ENCODE data around the gene RPS10. TPM values are rescaled to one million over a fixed set of nuclear protein-coding genes. Genes with fewer than 3 reads are reported as not detected.
"Not testable (repeated sequence)": the region's sequence is repeated elsewhere in the genome, so short reads cannot be mapped to it uniquely, and the experiment has no call there.

Gene RPS10
- total RNA-seq, 2 donors from 2014 or later = 962 to 1,039 TPM

DNA sequence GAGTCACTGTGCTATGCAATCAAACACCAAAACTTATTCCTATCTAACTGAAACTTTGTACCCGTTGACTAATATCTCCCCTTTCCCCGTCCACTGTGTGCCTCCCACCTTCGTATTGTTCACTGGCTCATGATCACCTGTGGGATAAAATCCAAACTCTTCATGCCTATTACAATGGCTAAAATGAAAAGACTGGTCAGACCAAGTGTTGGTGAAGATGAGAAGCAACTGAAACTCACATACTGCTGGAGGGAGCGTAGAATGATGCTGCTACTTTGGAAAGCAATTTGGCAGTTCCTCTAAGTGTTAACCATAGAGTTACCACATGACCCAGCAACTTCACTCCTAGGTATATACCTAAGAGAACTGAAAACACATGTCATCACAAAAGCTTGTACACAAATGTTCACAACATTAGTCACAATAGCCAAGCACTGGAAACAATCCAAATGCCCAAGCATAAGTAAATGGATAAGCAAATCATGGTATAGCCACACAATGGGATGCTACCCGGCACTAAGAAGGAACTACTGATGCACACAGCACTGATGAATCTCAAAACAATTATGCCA is 13.1 kb downstream of the RPS10 start:
- intact Hi-C loops (cut with DNase I) = loop anchor here in 1 of 2 donors (5.0 kb wide), 1 partner anchor 165 kb away; the partner anchor contains the start of gene SMIM29
- no peak for DNase-seq (ENCODE audit: low spot score)

DNA sequence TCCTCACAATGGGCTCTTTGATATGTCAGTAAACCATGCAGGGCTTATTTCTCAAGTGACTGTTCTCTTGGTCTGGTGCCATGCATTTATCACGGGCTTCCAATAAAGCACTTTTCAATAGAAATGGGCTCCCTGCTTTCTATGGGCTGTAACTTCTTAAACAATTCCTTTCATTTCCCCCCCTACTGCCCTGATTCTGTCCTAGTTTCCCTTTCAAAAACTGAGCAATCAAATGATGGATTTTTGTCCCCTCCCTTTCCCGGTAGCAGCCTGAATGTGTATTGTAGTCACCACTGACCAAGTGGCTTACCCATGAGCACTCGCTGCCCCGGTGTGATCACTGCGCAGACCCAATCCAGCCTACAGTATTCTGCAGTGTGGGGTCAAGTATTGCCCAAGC is 13.9 kb downstream of the RPS10 start:
- intact Hi-C loops (cut with DNase I) = loop anchor here in 1 of 2 donors (5.0 kb wide), 1 partner anchor 165 kb away; the partner anchor contains the start of gene SMIM29
- DNase-seq (ENCODE audit: low spot score) = peak; percentile 18

DNA sequence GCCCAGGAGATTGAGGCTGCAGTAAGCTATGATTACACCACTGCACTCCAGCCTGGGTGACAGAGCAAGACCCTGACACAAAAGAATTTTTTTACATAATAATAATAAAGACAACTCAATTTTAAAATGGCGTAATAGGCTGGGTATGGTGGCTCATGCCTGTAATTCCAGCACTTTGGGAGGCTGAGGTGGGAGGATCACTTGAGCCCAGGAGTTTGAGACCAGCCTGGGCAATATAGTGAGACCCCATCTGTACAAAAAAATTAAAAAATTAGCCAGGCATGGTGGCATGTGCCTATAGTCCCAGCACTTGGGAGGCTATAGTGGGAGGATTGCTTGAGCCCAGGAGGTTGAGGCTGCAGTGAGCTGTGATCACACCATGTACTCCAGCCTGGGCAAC is 18.0 kb downstream of the RPS10 start:
- DNase-seq (ENCODE audit: low spot score); intact Hi-C loops (cut with DNase I): not testable (repeated sequence)

DNA sequence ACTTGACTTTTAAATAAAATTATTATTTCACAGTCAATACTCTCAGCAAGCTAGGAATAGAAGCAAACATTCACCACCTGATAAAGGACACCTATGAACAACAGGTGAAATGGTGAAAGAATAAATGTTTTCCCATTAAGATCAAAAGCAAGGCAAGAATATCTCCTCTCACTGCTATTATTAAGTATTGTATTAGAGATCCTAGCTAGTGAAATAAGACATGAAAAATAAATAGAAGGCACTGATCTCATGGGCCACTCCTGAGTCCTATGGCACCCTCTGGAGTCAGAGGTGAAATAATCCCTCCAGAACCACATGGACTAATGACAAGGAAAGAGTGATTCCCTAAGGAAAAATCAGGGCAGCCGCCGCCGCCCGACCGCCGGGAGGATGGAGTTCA is 29.4 kb downstream of the RPS10 start:
- no peak for DNase-seq (ENCODE audit: low spot score)
- intact Hi-C loops (cut with DNase I) = no loop called here

DNA sequence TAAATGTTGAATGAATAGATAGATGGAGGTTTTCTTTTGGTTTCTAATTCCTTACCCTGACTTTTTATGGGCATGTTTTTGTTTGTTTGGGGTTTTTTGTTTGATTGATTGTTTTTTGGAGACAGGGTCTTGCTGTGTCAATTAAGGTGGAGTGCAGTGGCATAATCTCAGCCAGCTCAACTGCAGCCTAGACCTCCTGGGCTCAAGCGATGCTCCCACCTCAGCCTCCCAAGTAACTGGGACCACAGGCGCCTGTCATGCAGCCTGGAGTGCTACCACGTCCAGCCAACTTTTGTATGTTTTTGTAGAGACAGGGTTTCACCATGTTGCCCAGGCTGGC is 31.9 kb downstream of the RPS10 start:
- intact Hi-C loops (cut with DNase I) = no loop called here
- no peak for DNase-seq (ENCODE audit: low spot score)

DNA sequence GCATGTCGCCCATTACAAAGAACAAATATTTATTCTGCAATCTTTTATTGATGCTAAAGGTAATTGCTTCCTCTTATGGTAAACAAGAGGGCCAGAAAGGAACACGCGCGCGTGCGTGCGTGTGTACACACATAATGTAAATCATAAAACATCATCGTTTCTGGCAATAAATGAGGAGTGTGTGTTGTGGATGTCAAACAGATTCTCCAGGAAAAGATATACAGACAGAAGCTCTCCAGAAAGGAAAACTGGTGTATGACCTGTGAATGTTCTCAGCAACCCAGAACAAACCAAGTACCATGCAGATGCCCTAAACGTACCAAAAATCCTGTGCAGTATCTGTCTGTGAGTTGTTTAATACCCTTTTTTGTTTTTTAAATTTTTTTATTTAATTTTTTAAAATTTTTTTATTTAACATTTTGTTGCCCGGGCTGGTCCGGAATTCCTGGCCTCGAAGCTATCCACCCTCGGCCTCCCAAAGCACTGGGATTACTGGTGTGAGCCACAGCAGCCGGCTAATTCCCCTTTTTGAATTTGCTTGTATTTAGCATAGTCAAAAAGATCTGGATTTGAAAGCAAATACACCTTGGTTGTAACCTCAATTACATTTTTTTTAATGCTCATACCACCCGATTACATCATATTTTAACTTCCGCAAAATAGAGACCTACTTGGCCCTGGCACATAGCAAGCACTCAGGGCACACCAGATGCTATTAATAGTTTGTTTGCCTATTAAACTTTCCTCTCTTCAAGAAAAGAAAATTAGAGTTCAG is 32.5 kb downstream of the RPS10 start:
- DNase-seq (ENCODE audit: low spot score) = no peak
- intact Hi-C loops (cut with DNase I) = no loop called here

DNA sequence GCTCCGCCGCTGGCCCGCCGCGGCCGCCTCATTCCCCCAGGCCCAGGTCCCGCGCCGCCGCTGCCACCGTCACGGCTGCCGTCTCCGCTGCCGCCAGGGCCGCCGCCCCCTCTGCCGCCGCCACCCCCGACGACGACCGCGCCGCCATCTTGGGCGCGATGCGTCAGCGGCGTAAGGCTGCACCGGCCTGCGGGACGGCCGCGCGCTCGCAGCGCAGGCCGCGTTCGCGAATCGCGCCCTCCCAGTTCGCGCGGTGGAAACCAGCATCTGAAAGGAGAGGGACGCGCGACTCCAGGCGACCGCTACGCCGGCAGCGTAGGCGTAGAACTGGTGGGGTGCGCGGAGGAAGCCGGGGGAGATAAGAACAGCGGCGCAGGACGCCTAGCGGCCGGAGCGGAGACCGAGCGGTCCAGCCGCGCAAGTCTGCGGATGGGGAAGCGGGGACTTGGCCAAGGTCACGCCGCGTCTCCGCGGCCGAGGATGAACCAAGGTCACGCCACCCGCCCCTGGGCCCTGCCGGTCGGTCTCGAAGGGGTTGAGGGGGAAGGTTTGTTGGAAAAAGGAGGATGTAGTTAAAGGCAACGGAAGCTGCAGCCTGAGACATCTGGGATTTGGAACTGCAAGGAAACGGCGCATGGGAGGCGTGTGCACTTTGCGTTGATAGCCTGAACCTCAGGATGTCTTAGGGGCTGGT is 33.2 kb downstream of the RPS10 start, which contains the start of gene NUDT3:
NUDT3 (minus strand) TSS at position 173 of the 694 bp plus-strand sequence. CDS start 307 bp downstream, outside the sequence.
- intact Hi-C loops (cut with DNase I) = no loop called here
- DNase-seq (ENCODE audit: low spot score) = peak; percentile 99

DNA sequence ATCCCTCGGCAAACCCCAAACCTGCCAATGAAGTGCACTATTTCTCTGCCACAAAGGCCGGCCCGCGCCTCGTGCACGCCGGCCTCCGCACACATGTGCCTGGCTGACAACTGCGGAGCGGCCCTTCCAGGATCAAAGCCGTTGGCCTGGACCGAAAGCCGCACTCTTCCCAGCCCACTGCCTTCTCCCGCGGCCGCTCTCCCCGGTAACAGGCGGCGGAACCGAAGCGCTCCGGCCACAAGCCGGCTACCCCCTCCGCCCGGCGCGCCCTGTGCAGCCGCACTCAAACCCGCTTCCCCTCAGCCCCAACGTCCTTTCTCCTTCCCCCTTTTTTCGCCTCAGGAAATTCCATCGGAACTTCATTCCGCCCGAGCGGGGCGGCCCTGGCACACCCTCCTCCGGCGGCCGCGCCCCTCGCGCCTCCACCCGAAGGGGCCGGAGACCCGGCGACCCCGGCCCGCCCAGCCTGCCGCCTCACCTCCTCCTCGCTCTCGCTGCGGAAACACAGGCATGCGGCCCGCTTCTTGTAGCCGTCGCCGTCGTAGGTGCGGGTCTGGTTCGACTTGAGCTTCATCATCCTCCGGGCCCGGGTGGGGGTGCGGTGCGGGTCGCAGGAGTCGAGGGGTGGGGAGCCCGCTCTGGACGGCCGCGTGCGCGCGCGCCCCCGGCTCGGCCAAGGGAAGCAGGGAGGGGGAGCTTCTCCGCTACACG is 33.9 kb downstream of the RPS10 start:
- intact Hi-C loops (cut with DNase I) = no loop called here
- DNase-seq (ENCODE audit: low spot score) = peak; percentile 89

DNA sequence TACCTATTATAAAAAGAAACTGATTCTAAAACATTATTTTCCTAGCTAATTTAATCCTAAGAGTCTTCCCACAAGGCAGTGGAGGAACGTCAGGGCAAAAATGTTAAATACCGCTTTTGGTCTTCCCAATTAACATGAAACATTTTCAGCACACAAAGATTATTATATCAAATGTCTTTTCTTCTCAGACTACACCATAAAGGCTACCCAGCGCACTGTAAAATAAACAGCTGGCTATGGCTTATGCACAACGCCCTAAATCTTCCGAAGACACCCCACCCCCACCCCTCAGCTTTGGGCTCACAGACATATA is 34.4 kb downstream of the RPS10 start:
- intact Hi-C loops (cut with DNase I) = no loop called here
- no peak for DNase-seq (ENCODE audit: low spot score)

DNA sequence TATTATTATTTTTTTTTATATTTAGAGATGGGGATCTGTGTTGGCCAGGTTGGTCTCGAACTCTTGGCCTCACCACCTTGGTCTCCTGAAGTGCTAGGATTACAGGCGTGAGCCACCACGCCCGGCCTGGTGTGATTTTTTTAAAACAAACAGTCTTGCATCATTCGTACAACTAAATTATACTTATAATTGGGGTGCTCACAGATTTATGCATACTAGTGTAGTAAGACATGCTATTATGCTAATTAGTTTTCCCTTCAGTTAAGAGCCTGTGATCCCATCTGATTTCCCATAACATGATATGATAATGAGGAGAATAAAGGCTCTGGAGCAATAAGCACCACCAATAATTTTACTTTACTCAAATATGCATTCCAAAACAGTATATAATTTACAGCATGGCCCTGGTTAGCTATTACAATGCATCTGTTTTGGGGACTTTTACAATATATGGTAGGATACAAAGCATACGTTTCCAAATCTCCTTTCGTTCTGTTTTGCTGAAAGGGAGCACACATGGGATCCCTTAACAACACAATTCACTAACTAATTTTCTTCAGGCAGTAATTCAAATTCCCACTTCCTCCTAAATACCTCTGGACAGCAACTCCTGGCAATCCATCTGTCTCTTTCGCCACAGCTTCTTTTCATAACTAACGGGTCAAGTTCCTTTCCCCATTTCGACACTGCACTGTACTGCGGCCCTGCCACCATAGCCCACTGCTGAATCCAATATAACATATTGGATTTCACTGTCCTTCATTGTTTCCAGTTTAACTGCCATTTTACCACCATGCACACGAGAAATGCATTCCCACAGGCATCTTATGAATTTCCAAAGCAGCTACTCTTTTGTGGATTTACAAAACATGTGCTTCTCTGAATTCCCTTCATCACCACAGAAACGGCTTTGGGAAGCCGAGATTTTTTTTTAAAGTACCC is 35.1 kb downstream of the RPS10 start:
- intact Hi-C loops (cut with DNase I) = no loop called here
- DNase-seq (ENCODE audit: low spot score) = peak; percentile 74

DNA sequence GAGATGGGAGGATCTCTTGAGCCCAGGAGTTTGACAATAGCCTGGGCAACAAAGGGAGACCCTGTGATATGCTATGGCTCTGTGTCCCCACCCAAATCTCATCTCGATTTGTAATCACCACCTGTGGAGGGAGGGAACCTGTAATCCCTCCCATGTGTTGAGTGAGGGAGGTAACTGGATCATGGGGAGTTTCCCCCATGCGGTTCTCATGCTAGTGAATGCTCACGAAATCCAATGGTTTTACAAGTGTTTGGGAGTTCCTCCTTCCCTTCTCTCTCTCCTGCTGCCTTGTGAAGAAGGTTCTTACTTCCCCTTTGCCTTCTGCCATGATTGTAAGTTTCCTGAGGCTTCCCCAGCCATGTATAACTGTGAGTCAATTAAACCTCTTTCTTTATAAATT is 36.8 kb downstream of the RPS10 start:
- intact Hi-C loops (cut with DNase I) = no loop called here
- DNase-seq (ENCODE audit: low spot score) = no peak

DNA sequence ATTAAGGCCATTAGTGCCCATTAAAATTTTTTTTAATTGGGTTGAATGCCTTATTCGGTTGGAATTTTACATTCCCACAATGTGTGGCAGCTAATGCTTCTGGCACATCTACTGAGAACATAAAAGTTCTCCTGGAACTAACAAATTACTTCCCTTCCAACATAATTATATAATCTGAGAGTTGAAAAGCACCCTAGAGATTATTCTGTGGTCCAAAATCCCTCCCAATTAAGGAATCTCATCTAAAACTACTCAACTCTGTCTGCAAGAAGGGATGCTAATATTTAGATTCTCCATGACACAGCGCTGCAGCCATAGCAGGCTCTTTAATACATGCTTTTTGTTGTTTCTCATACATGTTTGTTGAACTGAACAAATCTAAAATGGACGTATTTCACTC is 37.4 kb downstream of the RPS10 start:
- no peak for DNase-seq (ENCODE audit: low spot score)
- intact Hi-C loops (cut with DNase I) = no loop called here

DNA sequence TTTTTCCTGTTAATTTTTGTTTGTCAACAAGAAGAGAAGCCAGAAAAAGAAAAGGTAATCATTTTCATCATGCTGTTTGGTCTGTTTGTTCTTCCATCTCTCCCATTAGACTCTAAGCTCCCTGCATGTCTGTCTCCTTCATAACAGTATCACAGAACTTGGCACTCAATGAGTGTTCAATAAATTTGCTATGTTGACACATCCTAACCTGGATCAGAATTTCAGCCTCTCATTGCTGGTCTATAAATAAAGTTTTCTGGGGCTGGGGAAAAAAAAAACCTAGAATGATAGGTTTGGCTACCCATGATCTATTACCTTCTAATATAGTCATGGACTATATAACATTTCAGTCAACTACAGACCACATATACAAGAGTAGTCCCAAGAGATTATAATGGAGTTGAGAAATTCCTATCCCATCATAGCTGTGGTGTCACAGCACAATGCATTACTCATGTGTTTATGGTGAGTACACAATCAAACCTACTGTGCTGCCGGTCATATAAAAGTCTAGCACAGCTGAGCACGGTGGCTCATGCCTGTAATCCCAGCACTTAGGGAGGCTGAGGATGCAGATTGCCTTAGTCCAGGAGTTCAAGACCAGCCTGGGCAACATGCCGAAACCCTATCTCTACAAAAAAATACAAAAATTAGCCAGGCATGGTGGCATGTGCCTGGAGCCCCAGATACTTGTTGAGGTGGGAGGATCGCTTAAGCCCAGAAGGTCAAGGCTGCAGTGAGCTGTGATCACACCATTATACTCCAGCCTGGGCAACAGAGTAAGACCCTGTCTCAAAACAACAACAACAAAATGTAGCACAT is 39.3 kb downstream of the RPS10 start:
- intact Hi-C loops (cut with DNase I) = no loop called here
- DNase-seq (ENCODE audit: low spot score) = no peak

DNA sequence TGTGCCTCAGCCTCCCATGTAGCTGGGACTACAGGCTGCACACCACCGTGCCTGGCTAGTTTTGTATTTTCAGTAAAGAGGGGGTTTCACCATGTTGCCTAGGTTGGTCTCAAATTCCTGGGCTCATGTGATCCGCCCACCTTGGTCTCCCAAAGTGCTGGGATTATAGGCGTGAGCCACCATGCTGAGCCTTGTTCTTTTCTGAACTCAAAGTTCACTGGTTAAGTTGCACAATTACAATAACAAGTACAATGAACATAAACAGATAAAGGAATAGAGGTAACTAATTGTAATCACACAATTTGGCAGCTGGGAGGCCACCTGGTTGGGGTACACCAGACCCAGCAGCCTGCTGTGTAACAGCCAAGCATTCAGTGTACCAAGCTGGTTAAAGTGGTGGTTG is 40.1 kb downstream of the RPS10 start:
- no peak for DNase-seq (ENCODE audit: low spot score)
- intact Hi-C loops (cut with DNase I) = no loop called here

DNA sequence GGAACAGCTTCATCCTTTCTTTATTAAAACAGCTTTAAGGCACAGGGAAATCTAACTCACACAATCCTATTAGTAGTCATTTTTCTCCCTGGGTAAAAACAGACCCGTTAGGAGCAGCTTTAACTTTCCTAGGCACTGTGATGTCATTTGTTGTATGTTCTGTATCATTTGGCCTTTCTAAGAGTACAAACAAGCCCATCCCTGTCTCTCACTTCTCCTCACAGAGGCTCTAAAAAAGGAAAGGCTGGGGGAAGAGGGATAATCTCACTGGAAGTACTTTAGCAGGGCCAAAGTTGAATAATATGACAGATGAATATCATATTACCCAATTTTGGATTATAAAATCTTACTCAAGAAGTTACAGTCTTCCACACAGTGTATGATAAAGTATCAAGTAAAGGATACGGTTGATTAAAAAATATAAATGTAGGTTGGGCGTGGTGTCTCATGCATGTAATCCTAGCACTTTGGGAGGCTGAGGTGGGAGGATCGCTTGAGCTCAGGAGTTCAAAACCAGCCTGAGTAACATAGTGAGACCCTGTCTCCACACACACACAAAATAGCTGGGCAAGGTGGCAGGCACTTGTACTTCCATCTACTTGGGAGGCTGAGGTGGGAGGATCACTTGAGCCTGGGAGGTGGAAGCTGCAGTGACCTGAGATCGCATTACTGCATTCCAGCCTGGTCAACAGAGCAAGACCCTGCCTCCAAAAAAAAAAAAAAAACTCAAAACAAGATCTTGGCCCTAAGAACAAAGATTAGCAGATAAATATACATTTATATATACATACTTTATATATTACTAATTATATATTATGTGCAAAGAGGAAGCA is 41.3 kb downstream of the RPS10 start:
- intact Hi-C loops (cut with DNase I) = no loop called here

DNA sequence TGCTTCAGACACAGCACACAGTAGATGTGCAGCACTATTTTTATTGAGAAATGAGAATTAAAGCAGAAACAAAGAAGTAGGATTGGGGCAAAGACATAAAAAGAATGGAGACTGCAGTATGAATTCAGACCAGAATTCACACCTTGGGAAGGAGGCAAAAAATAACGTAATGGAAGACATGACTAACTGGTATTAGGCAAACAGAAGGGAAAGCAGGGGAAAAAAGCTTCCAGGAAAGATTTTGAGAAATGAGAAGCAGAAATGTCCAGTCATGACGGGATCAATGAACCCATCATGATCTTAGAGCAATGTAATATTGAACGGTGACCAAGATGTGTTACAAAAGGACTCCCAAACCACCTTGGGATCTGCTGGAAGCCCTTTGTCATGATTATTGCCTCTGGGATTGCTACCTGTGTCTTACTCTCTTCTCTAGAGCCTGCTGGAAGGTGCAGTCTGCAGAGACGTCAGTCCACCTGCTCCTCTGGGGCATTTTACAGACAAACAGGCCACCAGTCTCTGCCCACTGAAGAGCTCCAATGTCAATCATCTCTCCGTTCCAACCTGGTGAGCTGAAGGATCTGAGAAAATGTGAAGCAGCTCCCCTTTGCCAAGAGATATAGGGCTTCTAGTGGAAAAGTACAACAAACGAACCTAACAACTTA is 42.1 kb downstream of the RPS10 start:
- intact Hi-C loops (cut with DNase I) = no loop called here
- no peak for DNase-seq (ENCODE audit: low spot score)

More for the DNA sequence above, 41.3 kb downstream of the RPS10 start:
- DNase-seq (ENCODE audit: low spot score) = no peak

DNA sequence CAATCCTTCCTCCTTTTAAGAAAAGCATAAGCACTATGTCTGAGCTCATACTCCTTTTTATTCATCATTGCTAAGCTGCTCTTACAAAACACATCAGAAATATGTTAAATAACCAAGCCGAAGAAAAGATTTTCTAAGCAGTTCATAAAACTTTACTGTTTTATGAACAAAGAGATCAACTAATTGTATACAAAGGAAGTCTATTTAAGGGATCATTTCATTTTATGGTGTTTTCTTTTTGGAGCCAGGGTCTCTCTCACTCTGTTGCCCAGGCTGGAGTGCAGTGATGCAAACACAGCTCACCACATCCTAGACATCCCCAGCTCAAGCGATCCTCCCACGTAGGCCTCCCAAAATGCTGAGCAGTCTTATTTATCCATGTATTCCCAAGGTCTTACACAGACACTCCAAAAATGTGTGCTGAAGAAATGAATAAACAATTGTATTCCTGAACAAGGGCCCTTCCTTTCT is 42.7 kb downstream of the RPS10 start:
- intact Hi-C loops (cut with DNase I) = no loop called here
- DNase-seq (ENCODE audit: low spot score) = no peak

Measured in posterior vena cava (tissue), 2 donors.